ENCODE results near the gene CCDC68. TPM values are rescaled to one million over a fixed set of nuclear protein-coding genes. Genes with fewer than 3 reads are reported as not detected.

Gene CCDC68, protein sequence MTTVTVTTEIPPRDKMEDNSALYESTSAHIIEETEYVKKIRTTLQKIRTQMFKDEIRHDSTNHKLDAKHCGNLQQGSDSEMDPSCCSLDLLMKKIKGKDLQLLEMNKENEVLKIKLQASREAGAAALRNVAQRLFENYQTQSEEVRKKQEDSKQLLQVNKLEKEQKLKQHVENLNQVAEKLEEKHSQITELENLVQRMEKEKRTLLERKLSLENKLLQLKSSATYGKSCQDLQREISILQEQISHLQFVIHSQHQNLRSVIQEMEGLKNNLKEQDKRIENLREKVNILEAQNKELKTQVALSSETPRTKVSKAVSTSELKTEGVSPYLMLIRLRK
- total RNA-seq: 1 to 10 TPM; 1.0 to 1.9 (median 1.6) TPM
- 1 to 10 TPM; 1.3 to 2.0 (median 1.9) TPM for polyA plus RNA-seq
- long read RNA-seq, donor 1: 0 reads
- long read RNA-seq, donor 2, partial matches to known transcripts: 0 of 1 reads
- long read RNA-seq, donor 2, other reads (novel, unspliced or antisense): 1 of 1 reads

GRCh38 chr18:54958704-54959625 is at the start of gene CCDC68:
Gene CCDC68 (minus strand): TSS chr18:54959461. CDS start chr18:54942791, 16,670 bp downstream.
- Histone ChIP-seq H3K4me3 (peak within 1 kb of the TSS; percentile 62), H3K4me1 (no peaks in the 10 kb centered on the region), H3K9me3 (no peaks in the 10 kb centered on the region), H3K27ac (peak within 1 kb of the TSS; percentile 41), H3K36me3 (ENCODE audit: insufficient read depth in 1 of 2, low read depth in 1 of 2) (no peaks in the 10 kb centered on the region), H3K27me3 (ENCODE audit: insufficient read depth in 3 of 3, low read length in 2 of 3) (peaks cover 0 to 12% (median 9%) of the 10 kb centered on the region in 3 donors)
- 16 to 17% (median 16%) methylated on average over 58 of the region's 58 CpGs for WGBS, 3 donors
- DNase-seq (peak; percentile 25 to 58), ATAC-seq (peak in 3 of 4 donors; percentile 37 to 64 (median 52))
- intact Hi-C loops (cut with DNase I): no loop called here
- TF ChIP-seq CTCF (IDR thresholded peaks at IDR 0.05): no peak

DNA sequence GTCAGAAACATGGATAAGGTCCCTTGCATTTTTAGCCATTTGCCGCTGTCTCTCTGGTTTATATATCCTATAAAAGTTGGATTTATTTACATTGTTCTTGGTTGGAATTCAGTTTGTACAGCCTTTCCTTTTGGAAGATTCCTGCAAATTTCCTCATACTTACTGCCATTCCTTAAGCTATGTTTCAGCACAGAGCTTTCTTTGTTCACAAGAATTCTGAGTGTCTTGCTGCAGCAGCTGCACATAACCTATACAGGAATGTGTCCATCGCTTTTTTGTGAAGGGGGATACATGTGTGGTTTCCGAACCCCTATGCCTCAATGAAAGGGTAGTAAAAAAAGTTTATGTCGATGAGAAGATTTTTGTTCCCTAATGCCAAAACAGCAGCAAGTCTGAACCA is 48.3 kb upstream of the CCDC68 start:
- no peaks in the 10 kb centered on the region for H3K4me1 ChIP-seq
- 31 to 46% (median 35%) methylated on average over 4 of the region's 4 CpGs for WGBS, 3 donors
- intact Hi-C loops (cut with DNase I): no loop called here
- no peak for TF ChIP-seq CTCF (IDR thresholded peaks at IDR 0.05)
- no peak for DNase-seq
- H3K27ac ChIP-seq: no peak overlapping the region
- no peak for ATAC-seq
- H3K9me3 ChIP-seq: no peaks in the 10 kb centered on the region
- H3K36me3 ChIP-seq (ENCODE audit: insufficient read depth in 1 of 2, low read depth in 1 of 2): no peaks in the 10 kb centered on the region
- no peaks in the 10 kb centered on the region for H3K27me3 ChIP-seq (ENCODE audit: insufficient read depth in 3 of 3, low read length in 2 of 3)
- H3K4me3 ChIP-seq: no peak overlapping the region

DNA sequence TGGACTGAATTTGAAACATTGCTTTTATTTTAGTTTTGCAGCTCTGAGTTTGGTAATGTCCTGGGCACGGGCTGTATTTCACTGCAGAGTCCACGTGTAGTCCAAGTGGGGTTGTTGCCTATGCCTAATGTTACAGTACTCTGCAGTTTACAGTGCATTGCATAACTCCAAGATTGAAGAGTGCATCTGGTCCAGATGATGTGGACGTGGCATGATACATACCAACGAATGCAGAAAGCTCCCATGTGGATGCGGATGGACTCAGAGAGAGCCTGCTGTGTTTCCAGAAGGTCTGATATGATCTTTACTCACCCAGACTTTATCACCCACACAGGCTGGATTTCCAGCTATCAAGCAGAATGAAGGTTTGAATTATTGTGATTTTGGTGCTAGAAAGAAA is 44.4 kb upstream of the CCDC68 start:
- no peak overlapping the region for H3K4me3 ChIP-seq
- TF ChIP-seq CTCF (IDR thresholded peaks at IDR 0.05): no peak
- H3K27ac ChIP-seq: no peak overlapping the region
- 47 to 63% (median 53%) methylated on average over 5 of the region's 5 CpGs for WGBS, 3 donors
- intact Hi-C loops (cut with DNase I): no loop called here
- H3K4me1 ChIP-seq: no peaks in the 10 kb centered on the region
- ATAC-seq (no peak), DNase-seq (no peak)
- H3K36me3 ChIP-seq (ENCODE audit: insufficient read depth in 1 of 2, low read depth in 1 of 2): no peaks in the 10 kb centered on the region
- no peaks in the 10 kb centered on the region for H3K27me3 ChIP-seq (ENCODE audit: insufficient read depth in 3 of 3, low read length in 2 of 3)
- no peaks in the 10 kb centered on the region for H3K9me3 ChIP-seq

DNA sequence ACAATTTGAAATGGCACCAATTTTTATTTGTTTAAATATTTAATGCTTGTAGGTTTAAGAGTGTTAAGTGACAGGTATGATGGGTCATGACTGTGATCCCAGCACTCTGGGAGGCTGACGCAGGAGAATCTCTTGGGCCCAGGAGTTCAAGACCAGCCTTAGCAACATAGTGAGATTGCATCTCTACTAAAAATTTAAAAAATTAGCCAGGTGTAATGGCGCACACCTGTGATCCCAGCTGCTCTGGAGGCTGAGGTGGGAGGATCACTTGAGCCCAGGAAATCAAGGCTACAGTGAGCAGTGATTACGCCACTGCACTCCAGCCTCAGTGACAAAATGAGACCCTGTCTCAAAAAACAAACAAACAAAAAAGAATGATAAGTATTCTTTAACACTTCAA is 43.0 kb upstream of the CCDC68 start:
- Histone ChIP-seq H3K4me1 (no peaks in the 10 kb centered on the region), H3K36me3 (ENCODE audit: insufficient read depth in 1 of 2, low read depth in 1 of 2) (no peaks in the 10 kb centered on the region), H3K27ac (no peak overlapping the region), H3K9me3 (no peaks in the 10 kb centered on the region), H3K27me3 (ENCODE audit: insufficient read depth in 3 of 3, low read length in 2 of 3) (no peaks in the 10 kb centered on the region), H3K4me3 (no peak overlapping the region)
- no peak for TF ChIP-seq CTCF (IDR thresholded peaks at IDR 0.05)
- intact Hi-C loops (cut with DNase I): no loop called here
- 66 to 94% (median 77%) methylated on average over 3 of the region's 3 CpGs for WGBS, 3 donors
- DNase-seq (no peak), ATAC-seq (no peak)

Data from psoas muscle (tissue), 8 donors.